Neuronal stem cell (in vitro differentiated cells): Measurements from ENCODE around the gene ANLN.

Experiments used
- DNase-seq: peaks from one replicate; pipeline ENCODE4 v3.0.0-alpha.2; 2013; ENCODE audit warnings: low spot score
- H2AFZ ChIP-seq: one replicate; pipeline ENCODE4 v1.6.1; 2013; ENCODE audit warnings: mild to moderate bottlenecking, low read length, inconsistent platforms
- H2AK5ac ChIP-seq: 2 replicates; pipeline ENCODE4 v1.6.1; 2013; ENCODE audit warnings: low read depth, mild to moderate bottlenecking, inconsistent platforms, low read length, moderate library complexity, mixed read lengths
- H2BK120ac ChIP-seq: 2 replicates; pipeline ENCODE4 v1.6.1; 2013; ENCODE audit warnings: low read depth, mild to moderate bottlenecking, inconsistent platforms, low read length, moderate library complexity, mixed read lengths
- H2BK12ac ChIP-seq: one replicate; pipeline ENCODE4 v1.6.1; 2013; ENCODE audit warnings: low read length, inconsistent platforms
- H2BK15ac ChIP-seq: 2 replicates; pipeline ENCODE4 v1.6.1; 2013; ENCODE audit warnings: mild to moderate bottlenecking, low read length, inconsistent platforms, mixed read lengths
- H2BK5ac ChIP-seq: one replicate; pipeline ENCODE4 v1.6.1; 2013; ENCODE audit warnings: inconsistent platforms, mild to moderate bottlenecking, low read length, moderate library complexity
- H3K14ac ChIP-seq: one replicate; pipeline ENCODE4 v1.6.1; 2013; ENCODE audit warnings: low read length, inconsistent platforms
- H3K18ac ChIP-seq: 2 replicates; pipeline ENCODE4 v1.6.1; 2013; ENCODE audit warnings: low read length, inconsistent platforms
- H3K23ac ChIP-seq: 2 replicates; pipeline ENCODE4 v1.6.1; 2013; ENCODE audit warnings: low read depth, mild to moderate bottlenecking, mixed read lengths, low read length, inconsistent platforms; ENCODE audit not compliant: poor library complexity
- H3K27ac ChIP-seq: replicated peaks from 3 replicates; pipeline ENCODE4 v1.5.1; 2013; ENCODE audit warnings: low read length, inconsistent platforms
- H3K27me3 ChIP-seq, 3 experiments: 2 replicates each; pipeline ENCODE4 v1.6.1; 2013; ENCODE audit warnings: low read length in 3 of 3, mild to moderate bottlenecking in 2 of 3, inconsistent platforms in 1 of 3, low read depth in 1 of 3, mixed read lengths in 1 of 3, moderate library complexity in 1 of 3; ENCODE audit not compliant: control insufficient read depth in 3 of 3, insufficient read depth in 3 of 3
- H3K36me3 ChIP-seq, 2 donors: replicated peaks in 1 of 2; 2 replicates each; pipeline ENCODE4 v1.6.1; 2013; ENCODE audit warnings: low read length in 2 of 2; ENCODE audit not compliant: control insufficient read depth in 2 of 2, insufficient read depth in 2 of 2
- H3K4ac ChIP-seq: 2 replicates; pipeline ENCODE4 v1.6.1; 2013; ENCODE audit warnings: inconsistent platforms, mild to moderate bottlenecking, low read length, moderate library complexity
- H3K4me1 ChIP-seq, 2 donors: 1 replicate in 1 of 2; 2 replicates in 1 of 2; pipeline ENCODE4 v1.6.1; 2013; ENCODE audit warnings: low read length in 2 of 2, low read depth in 1 of 2; ENCODE audit not compliant: control insufficient read depth in 2 of 2, insufficient read depth in 1 of 2
- H3K4me2 ChIP-seq: one replicate; pipeline ENCODE4 v1.6.1; 2013; ENCODE audit warnings: mild to moderate bottlenecking, low read length, inconsistent platforms; ENCODE audit not compliant: insufficient read depth, poor library complexity, severe bottlenecking
- H3K4me3 ChIP-seq, 2 donors: 2 replicates each; pipeline ENCODE4 v1.5.1; 2013; ENCODE audit warnings: low read length in 2 of 2, mild to moderate bottlenecking in 2 of 2, inconsistent platforms in 1 of 2, moderate library complexity in 1 of 2
- H3K79me1 ChIP-seq: one replicate; pipeline ENCODE4 v1.6.1; 2013; ENCODE audit warnings: low read depth, mild to moderate bottlenecking, inconsistent platforms, low read length, moderate library complexity
- H3K9ac ChIP-seq: one replicate; pipeline ENCODE4 v1.6.1; 2013; ENCODE audit warnings: mild to moderate bottlenecking, low read depth, low read length, inconsistent platforms; ENCODE audit not compliant: poor library complexity
- H3K9me3 ChIP-seq, 2 donors: replicated peaks in 1 of 2; 2 replicates each; pipeline versions ENCODE3 to v1.6.1; 2013; ENCODE audit warnings: low read length in 2 of 2, mild to moderate bottlenecking in 2 of 2, inconsistent platforms in 1 of 2, low read depth in 1 of 2, mixed read lengths in 1 of 2, moderate library complexity in 1 of 2; ENCODE audit not compliant: control insufficient read depth in 2 of 2, insufficient read depth in 1 of 2
- H4K8ac ChIP-seq: one replicate; pipeline ENCODE4 v1.6.1; 2013; ENCODE audit warnings: low read depth, mild to moderate bottlenecking, inconsistent platforms, low read length, moderate library complexity
- H4K91ac ChIP-seq: one replicate; pipeline ENCODE4 v1.6.1; 2013; ENCODE audit warnings: low read length, low read depth, mild to moderate bottlenecking, inconsistent platforms; ENCODE audit not compliant: poor library complexity
- WGBS, 2 donors: extraction: QIAGEN DNeasy Blood & Tissue Kit; methylation state at CpG; one replicate each; pipeline ENCODE4 v1.1.7; 2013; ENCODE audit warnings: missing lambda C conversion rate in 2 of 2, mixed read lengths in 1 of 2; ENCODE audit not compliant: insufficient read length in 2 of 2, insufficient replicate concordance in 1 of 2; ENCODE audit errors: extremely low coverage in 2 of 2; 5-methylcytosine and 5-hydroxymethylcytosine counted together

Gene ANLN

GRCh38 chr7:36497775-36498174, 108.1 kb downstream of the ANLN start:
- no peaks in the 10 kb centered on the region for H3K4me1 ChIP-seq
- no peaks in the 10 kb centered on the region for H3K79me1 ChIP-seq
- no peak overlapping the region for H4K91ac ChIP-seq
- H2AK5ac ChIP-seq = no peak overlapping the region
- H3K27ac ChIP-seq = no peak overlapping the region
- no peak overlapping the region for H3K4me3 ChIP-seq
- H2BK12ac ChIP-seq = no peak overlapping the region
- H3K27me3 ChIP-seq = no peaks in the 10 kb centered on the region
- H3K23ac ChIP-seq = no peak overlapping the region
- no CpG with 5 or more reads among the region's 4 CpGs for WGBS, 2 donors
- no peak overlapping the region for H2BK5ac ChIP-seq
- DNase-seq = no peak
- no peak overlapping the region for H4K8ac ChIP-seq
- H3K14ac ChIP-seq = no peak overlapping the region
- peaks cover 2% of the 10 kb centered on the region in 2 donors for H3K9me3 ChIP-seq
- H3K4me2 ChIP-seq = no peak overlapping the region
- no peak overlapping the region for H3K4ac ChIP-seq
- H2BK15ac ChIP-seq = no peak overlapping the region
- no peak overlapping the region for H3K18ac ChIP-seq
- no peak overlapping the region for H3K9ac ChIP-seq
- no peaks in the 10 kb centered on the region for H3K36me3 ChIP-seq
- H2BK120ac ChIP-seq = no peak overlapping the region
- H2AFZ ChIP-seq = no peak overlapping the region
